Gastroesophageal sphincter (tissue), 4 donors: Measurements from ENCODE around the gene HIP1R. TPM values are rescaled to one million over a fixed set of nuclear protein-coding genes. Genes with fewer than 3 reads are reported as not detected.

Experiments used
- ATAC-seq: fragments of 150-250 bp; one replicate; pipeline ENCODE4 v1.9.1; 2016; ENCODE audit warnings: mild to moderate bottlenecking, moderate library complexity
- H3K27ac ChIP-seq, 4 donors: fragments of 200-600 bp; sonication (generic) in 3 of 4; 1 replicate in 3 of 4; 2 replicates in 1 of 4; pipeline ENCODE4 v1.5.1; 2016 to 2019
- H3K27me3 ChIP-seq: fragments of 200-600 bp; sonication (generic); one replicate; pipeline ENCODE4 v1.5.1; 2019
- H3K36me3 ChIP-seq, 2 donors: fragments of 200-600 bp; sonication (generic); one replicate each; pipeline ENCODE4 v1.5.1; 2019; ENCODE audit warnings: control low read depth in 1 of 2
- H3K4me1 ChIP-seq, 3 donors: fragments of 200-600 bp; sonication (generic); 1 replicate in 2 of 3; 2 replicates in 1 of 3; pipeline ENCODE4 v1.5.1; 2016 to 2019; ENCODE audit warnings: control low read depth in 2 of 3
- H3K4me3 ChIP-seq, 2 donors: fragments of 200-600 bp; sonication (generic); one replicate each; pipeline ENCODE4 v1.5.1; 2019; ENCODE audit warnings: mild to moderate bottlenecking in 1 of 2, moderate library complexity in 1 of 2
- H3K9me3 ChIP-seq, 3 donors: fragments of 200-600 bp; sonication (generic); one replicate each; pipeline ENCODE4 v1.5.1; 2017 to 2019; ENCODE audit warnings: control low read depth in 2 of 3
- CTCF ChIP-seq, 4 experiments: fragments of 200-600 bp in 2 of 4; fragments of 450-650 bp in 2 of 4; sonication (generic) in 1 of 4; IDR thresholded peaks; one replicate each; pipeline ENCODE4 v1.5.1; 2017 to 2019; ENCODE audit warnings: antibody characterized with exemption in 4 of 4, mild to moderate bottlenecking in 2 of 4, moderate library complexity in 2 of 4
- EP300 ChIP-seq: sonication (generic); formaldehyde crosslinking; IDR thresholded peaks from one replicate; pipeline ENCODE4 v1.6.1; 2017; ENCODE audit warnings: antibody characterized with exemption, mild to moderate bottlenecking
- POLR2A ChIP-seq, 2 donors: fragments of 450-650 bp; IDR thresholded peaks; one replicate each; pipeline ENCODE4 v1.6.1; 2017; ENCODE audit warnings: antibody characterized with exemption in 2 of 2, mild to moderate bottlenecking in 2 of 2, moderate library complexity in 1 of 2
- POLR2AphosphoS5 ChIP-seq: sonication (generic); formaldehyde crosslinking; IDR thresholded peaks from one replicate; pipeline ENCODE4 v1.6.1; 2017; ENCODE audit warnings: antibody characterized with exemption
- WGBS, 2 donors: methylation state at CpG; one replicate each; pipeline ENCODE4 v1.1.5; 2018; ENCODE audit warnings: low coverage in 1 of 2; 5-methylcytosine and 5-hydroxymethylcytosine counted together
- total RNA-seq, 4 donors: library from RNA; depleted of rRNA; stranded (reverse); fragments of >200 nt; gene quantifications; one replicate each; pipeline ENCODE4 v1.1.0, GENCODE V29; 2016

Gene HIP1R
- total RNA-seq, 4 donors from 2014 or later, result 10.2 to 32.5 (median 23.9) TPM

GRCh38 chr12:122871851-122872780, 36.9 kb downstream of the HIP1R start:
- peaks cover 0 to 35% of the 10 kb centered on the region in 2 donors for H3K36me3 ChIP-seq
- peaks cover 0 to 97% (median 36%) of the 10 kb centered on the region in 3 donors for H3K4me1 ChIP-seq
- H3K27me3 ChIP-seq, result no peaks in the 10 kb centered on the region
- TF ChIP-seq POLR2AphosphoS5, result peak; percentile 30
- TF ChIP-seq POLR2A (IDR thresholded peaks at IDR 0.05), result peak in 1 of 2 donors; percentile 16
- TF ChIP-seq CTCF (IDR thresholded peaks at IDR 0.05), result no peak
- no peaks in the 10 kb centered on the region for H3K9me3 ChIP-seq
- WGBS, 2 donors, result 30 to 45% methylated on average over 13 to 20 of the region's 23 CpGs
- peak; percentile 79 for ATAC-seq
- H3K27ac ChIP-seq, result peak overlapping the region; percentile 78 to 86 (median 83)
- peak overlapping the region; percentile 15 to 40 for H3K4me3 ChIP-seq

- Histone ChIP-seq H3K9me3 (no peaks in the 10 kb centered on the region), H3K4me1 (peaks cover 0 to 99% (median 37%) of the 10 kb centered on the region in 3 donors), H3K4me3 (no peak overlapping the region), H3K36me3 (peaks cover 0 to 28% of the 10 kb centered on the region in 2 donors), H3K27ac (peak overlapping the region in 3 of 4 donors; percentile 82 to 86 (median 84)), H3K27me3 (no peaks in the 10 kb centered on the region)
- WGBS, 2 donors, result 65 to 66% methylated on average over 12 of the region's 12 CpGs
- ATAC-seq, result no peak
- TF ChIP-seq POLR2A (IDR thresholded peaks at IDR 0.05) (no peak), EP300 (no peak), CTCF (IDR thresholded peaks at IDR 0.05) (no peak), POLR2AphosphoS5 (no peak)
These were observed 37.6 kb downstream of the HIP1R start for GRCh38 chr12:122872815-122873361.

GRCh38 chr12:122873540-122873939, 38.3 kb downstream of the HIP1R start:
- H3K27ac ChIP-seq, result peak overlapping the region in 3 of 4 donors; percentile 82 to 86 (median 84)

GRCh38 chr12:122874081-122874480, 38.8 kb downstream of the HIP1R start:
- peak overlapping the region in 1 of 4 donors; percentile 86 for H3K27ac ChIP-seq
- H3K4me1 ChIP-seq, result peaks cover 0 to 100% (median 37%) of the 10 kb centered on the region in 3 donors

More at GRCh38 chr12:122873540-122873939, 38.3 kb downstream of the HIP1R start:
- no peak for TF ChIP-seq CTCF (IDR thresholded peaks at IDR 0.05)
- no peak for TF ChIP-seq POLR2AphosphoS5
- TF ChIP-seq EP300, result no peak
- no peak for TF ChIP-seq POLR2A (IDR thresholded peaks at IDR 0.05)
- no peaks in the 10 kb centered on the region for H3K27me3 ChIP-seq
- H3K4me1 ChIP-seq, result peaks cover 0 to 99% (median 37%) of the 10 kb centered on the region in 3 donors
- WGBS, 2 donors, result 50 to 89% methylated on average over 1 to 4 of the region's 4 CpGs
- H3K4me3 ChIP-seq, result no peak overlapping the region
- H3K36me3 ChIP-seq, result peaks cover 0 to 21% of the 10 kb centered on the region in 2 donors
- no peaks in the 10 kb centered on the region for H3K9me3 ChIP-seq
- no peak for ATAC-seq

More at GRCh38 chr12:122874081-122874480, 38.8 kb downstream of the HIP1R start:
- peaks cover 0 to 16% of the 10 kb centered on the region in 2 donors for H3K36me3 ChIP-seq
- no peaks in the 10 kb centered on the region for H3K27me3 ChIP-seq
- no peak overlapping the region for H3K4me3 ChIP-seq
- H3K9me3 ChIP-seq, result no peaks in the 10 kb centered on the region
- no peak for ATAC-seq
- TF ChIP-seq POLR2AphosphoS5, result no peak
- no peak for TF ChIP-seq CTCF (IDR thresholded peaks at IDR 0.05)
- no peak for TF ChIP-seq POLR2A (IDR thresholded peaks at IDR 0.05)
- TF ChIP-seq EP300, result no peak
- 79 to 88% methylated on average over 3 to 9 of the region's 12 CpGs for WGBS, 2 donors
